OCI-LY7 (cell line): Measurements from ENCODE around the gene PRF1. TPM values are rescaled to one million over a fixed set of nuclear protein-coding genes. Genes with fewer than 3 reads are reported as not detected.
"Not testable (repeated sequence)": the region's sequence is repeated elsewhere in the genome, so short reads cannot be mapped to it uniquely, and the experiment has no call there.

Experiments used
- BruUV-seq: library from RNA; stranded (reverse); fragments of 400-500 nt; replicated peaks from 2 replicates; lab custom pipeline; 2021; lab: Mats Ljungman, UMichigan
- CTCF ChIA-PET: fragments of 300-600 bp; sonication (Branson Sonifier 250); formaldehyde crosslinking; loops from one replicate; lab custom pipeline; 2022; ENCODE audit warnings: antibody characterized with exemption; ENCODE audit not compliant: unreplicated experiment; lab: Charles Lee
- POLR2A ChIA-PET: fragments of 300-600 bp; sonication (Branson Sonifier 250); formaldehyde crosslinking; loops from one replicate; lab custom pipeline; 2022; ENCODE audit warnings: antibody characterized with exemption; lab: Charles Lee
- DNase-seq: peaks from one replicate; pipeline ENCODE4 v3.0.0-alpha.2; 2015; ENCODE audit warnings: low spot score
- H2AFZ ChIP-seq: fragments of 200-600 bp; sonication (generic), shearing (Covaris generic); 2 replicates; pipeline ENCODE4 v1.6.1; 2014; ENCODE audit warnings: mild to moderate bottlenecking, antibody characterized with exemption, low read length, moderate library complexity
- H3K27ac ChIP-seq: fragments of 200-600 bp; sonication (generic); 2 replicates; pipeline ENCODE4 v1.5.1; 2014; ENCODE audit warnings: mixed run types, low read depth, mild to moderate bottlenecking, moderate library complexity, low read length, inconsistent platforms; ENCODE audit not compliant: poor library complexity, severe bottlenecking
- H3K36me3 ChIP-seq: fragments of 200-600 bp; sonication (generic); 2 replicates; pipeline ENCODE4 v1.6.1; 2014; ENCODE audit warnings: mild to moderate bottlenecking, antibody characterized with exemption, low read length, moderate library complexity, mixed read lengths; ENCODE audit not compliant: insufficient read depth
- H3K4me1 ChIP-seq: fragments of 200-600 bp; sonication (generic); 2 replicates; pipeline ENCODE4 v1.5.1; 2014; ENCODE audit warnings: mild to moderate bottlenecking, low read length; ENCODE audit not compliant: insufficient read depth, poor library complexity, severe bottlenecking
- H3K4me2 ChIP-seq: fragments of 200-600 bp; sonication (generic); 2 replicates; pipeline ENCODE4 v1.6.1; 2014; ENCODE audit warnings: mild to moderate bottlenecking, low read length
- H3K4me3 ChIP-seq: fragments of 200-600 bp; sonication (generic); 2 replicates; pipeline ENCODE4 v1.5.1; 2014; ENCODE audit warnings: mild to moderate bottlenecking, low read depth, low read length; ENCODE audit not compliant: poor library complexity, severe bottlenecking
- H3K79me2 ChIP-seq: fragments of 200-600 bp; sonication (generic); 2 replicates; pipeline ENCODE4 v1.6.1; 2016; ENCODE audit warnings: low read depth, mild to moderate bottlenecking, low read length, moderate library complexity, mixed read lengths; ENCODE audit not compliant: insufficient read depth
- H3K9me2 ChIP-seq: fragments of 200-600 bp; sonication (generic); 2 replicates; pipeline ENCODE4 v1.6.1; 2016; ENCODE audit warnings: mild to moderate bottlenecking, low read length, mixed read lengths; ENCODE audit not compliant: insufficient read depth
- H3K9me3 ChIP-seq: fragments of 200-600 bp; sonication (generic); 2 replicates; pipeline ENCODE4 v1.6.1; 2014; ENCODE audit warnings: mild to moderate bottlenecking, mixed run types, low read length, mixed read lengths
- H4K20me1 ChIP-seq: fragments of 200-600 bp; sonication (generic); 2 replicates; pipeline ENCODE4 v1.6.1; 2014; ENCODE audit warnings: mild to moderate bottlenecking, antibody characterized with exemption, low read length, moderate library complexity, mixed read lengths; ENCODE audit not compliant: insufficient read depth
- EZH2phosphoT487 ChIP-seq: fragments of 200-600 bp; sonication (generic); IDR thresholded peaks from 2 replicates; pipeline ENCODE4 v1.6.1; 2018; ENCODE audit warnings: low read depth, borderline replicate concordance, mild to moderate bottlenecking, mixed run types, antibody characterized with exemption, low read length, moderate library complexity, mixed read lengths
- intact Hi-C: fragments of 100-400 bp; cut with micrococcal nuclease; formaldehyde crosslinking; loops from one replicate; pipeline ENCODE4 v1.10.0; 2022; ENCODE audit not compliant: unreplicated experiment
- total RNA-seq, 2 experiments: library from RNA; depleted of rRNA in 1 of 2; stranded (reverse); fragments of >200 nt in 1 of 2; shearing (Covaris generic) in 1 of 2; gene quantifications; 2 replicates each; pipeline ENCODE4 v1.2.3, GENCODE V29; 2014 to 2022
- TF ChIP-seq, protein P1 (sequence below): fragments of 200-600 bp; sonication (generic); conservative IDR thresholded peaks from 2 replicates; pipeline ENCODE4 v1.5.1; 2014; ENCODE audit warnings: mild to moderate bottlenecking, antibody characterized with exemption, low read length, moderate library complexity, mixed read lengths

PRF1 gene
- total RNA-seq, 2 experiments from 2014 or later: 5.8 to 7.0 TPM

DNA sequence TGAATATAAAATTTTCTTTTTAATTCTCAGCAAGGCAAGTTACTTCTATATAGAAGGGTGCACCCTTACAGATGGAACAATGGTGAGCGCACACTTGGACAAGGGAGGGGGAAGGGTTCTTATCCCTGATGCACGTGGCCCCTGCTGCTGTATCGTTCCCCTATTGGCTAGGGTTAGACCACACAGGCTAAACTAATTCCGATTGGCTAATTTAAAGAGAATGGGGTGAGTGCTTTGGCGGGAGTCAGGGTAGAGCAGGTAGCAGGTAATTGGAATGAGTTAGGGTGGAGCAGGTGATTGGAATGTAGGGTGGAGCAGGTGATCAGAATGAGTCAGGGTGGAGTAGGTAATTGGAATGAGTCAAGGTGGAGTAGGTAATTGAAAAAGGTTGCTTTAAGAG, 32.0 kb upstream of the PRF1 start:
- BruUV-seq, H3K4me1 ChIP-seq, H3K79me2 ChIP-seq, H3K4me3 ChIP-seq, H2AFZ ChIP-seq, intact Hi-C loops, H4K20me1 ChIP-seq, DNase-seq, H3K36me3 ChIP-seq, H3K4me2 ChIP-seq, CTCF ChIA-PET, POLR2A ChIA-PET, H3K9me2 ChIP-seq, H3K9me3 ChIP-seq, H3K27ac ChIP-seq: not testable (repeated sequence)

DNA sequence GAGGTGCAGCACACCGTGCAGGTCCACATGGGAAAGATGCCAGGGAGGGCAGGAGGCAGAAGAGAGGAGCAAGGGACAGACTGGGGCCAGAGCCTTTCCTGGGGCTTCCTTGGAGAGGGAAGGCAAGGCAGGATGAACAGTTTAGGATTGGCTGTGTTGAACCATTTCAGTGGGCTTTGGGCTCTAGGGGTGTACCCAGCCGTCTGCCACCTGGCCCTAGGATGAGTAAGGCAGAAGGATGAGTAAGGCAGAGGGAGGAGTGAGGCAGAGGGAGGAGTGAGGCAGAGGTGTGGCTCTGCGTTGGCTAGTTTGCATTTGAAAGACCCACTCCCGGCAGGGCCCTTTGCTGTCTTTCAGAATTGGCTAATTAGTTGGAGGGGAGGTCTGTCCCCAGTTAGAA, 31.5 kb upstream of the PRF1 start:
- Histone ChIP-seq H2AFZ (no peak overlapping the region), H3K4me2 (no peak overlapping the region), H3K4me3 (no peak overlapping the region), H3K9me2 (0 out of 2 replicates have a peak, but pooled peaks cover 6% of the 10 kb centered on the region), H3K27ac (no peak overlapping the region), H4K20me1 (no peaks in the 10 kb centered on the region), H3K79me2 (no peaks in the 10 kb centered on the region), H3K36me3 (no peaks in the 10 kb centered on the region), H3K4me1 (no peaks in the 10 kb centered on the region), H3K9me3 (peaks cover 7% of the 10 kb centered on the region; the same call in 1 of the 2 replicates)
- POLR2A ChIA-PET: no interaction called here
- DNase-seq: no peak
- no TSS peak for BruUV-seq
- intact Hi-C loops: no loop called here
- no peak for TF ChIP-seq EZH2phosphoT487
- TF ChIP-seq, protein P1, sequence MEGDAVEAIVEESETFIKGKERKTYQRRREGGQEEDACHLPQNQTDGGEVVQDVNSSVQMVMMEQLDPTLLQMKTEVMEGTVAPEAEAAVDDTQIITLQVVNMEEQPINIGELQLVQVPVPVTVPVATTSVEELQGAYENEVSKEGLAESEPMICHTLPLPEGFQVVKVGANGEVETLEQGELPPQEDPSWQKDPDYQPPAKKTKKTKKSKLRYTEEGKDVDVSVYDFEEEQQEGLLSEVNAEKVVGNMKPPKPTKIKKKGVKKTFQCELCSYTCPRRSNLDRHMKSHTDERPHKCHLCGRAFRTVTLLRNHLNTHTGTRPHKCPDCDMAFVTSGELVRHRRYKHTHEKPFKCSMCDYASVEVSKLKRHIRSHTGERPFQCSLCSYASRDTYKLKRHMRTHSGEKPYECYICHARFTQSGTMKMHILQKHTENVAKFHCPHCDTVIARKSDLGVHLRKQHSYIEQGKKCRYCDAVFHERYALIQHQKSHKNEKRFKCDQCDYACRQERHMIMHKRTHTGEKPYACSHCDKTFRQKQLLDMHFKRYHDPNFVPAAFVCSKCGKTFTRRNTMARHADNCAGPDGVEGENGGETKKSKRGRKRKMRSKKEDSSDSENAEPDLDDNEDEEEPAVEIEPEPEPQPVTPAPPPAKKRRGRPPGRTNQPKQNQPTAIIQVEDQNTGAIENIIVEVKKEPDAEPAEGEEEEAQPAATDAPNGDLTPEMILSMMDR: no peak
- CTCF ChIA-PET: no interaction called here

- H3K4me1 ChIP-seq, DNase-seq, H4K20me1 ChIP-seq, H3K79me2 ChIP-seq, H3K27ac ChIP-seq, H2AFZ ChIP-seq, CTCF ChIA-PET, H3K9me2 ChIP-seq, H3K36me3 ChIP-seq, H3K4me2 ChIP-seq, intact Hi-C loops, BruUV-seq, H3K4me3 ChIP-seq: not testable (repeated sequence)
- peaks cover 17% of the 10 kb centered on the region; the same call in 1 of the 2 replicates for H3K9me3 ChIP-seq
- POLR2A ChIA-PET: interaction anchor here (0.6 to 0.7 kb wide), 2 partner anchors 204 to 314 kb away, joined by 3 to 4 read pairs; no protein-coding TSS in a partner anchor
Measured at GRCh38 chr10:70631735-70632134, 29.2 kb upstream of the PRF1 start.

DNA sequence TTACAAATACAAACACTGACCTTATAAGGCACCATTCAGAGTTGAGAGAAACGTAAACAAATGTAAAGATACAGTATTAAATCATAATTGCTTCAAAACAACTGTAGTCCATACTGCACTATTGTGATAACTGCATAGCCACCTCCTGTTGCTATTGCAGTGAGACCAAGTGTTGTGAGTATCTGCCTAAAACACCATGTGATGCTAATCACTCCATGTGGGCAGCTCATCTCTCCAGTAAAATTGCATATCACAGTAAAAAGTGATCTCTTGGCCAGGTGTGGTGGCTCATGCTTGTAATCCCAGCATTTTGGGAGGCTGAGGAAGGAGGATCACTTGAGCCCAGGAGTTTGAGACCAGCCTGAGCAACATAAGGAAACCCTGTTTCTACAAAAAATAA, 26.8 kb upstream of the PRF1 start:
- Histone ChIP-seq H3K27ac (no peak overlapping the region), H4K20me1 (no peaks in the 10 kb centered on the region), H3K9me2 (no peaks in the 10 kb centered on the region), H3K79me2 (no peaks in the 10 kb centered on the region), H3K4me3 (no peak overlapping the region), H2AFZ (no peak overlapping the region), H3K9me3 (peaks cover 17% of the 10 kb centered on the region; the same call in 1 of the 2 replicates), H3K4me2 (no peak overlapping the region), H3K4me1 (no peaks in the 10 kb centered on the region), H3K36me3 (no peaks in the 10 kb centered on the region)
- TF ChIP-seq EZH2phosphoT487: no peak
- TF ChIP-seq, protein P1: no peak
- POLR2A ChIA-PET: no interaction called here
- CTCF ChIA-PET: no interaction called here
- no TSS peak for BruUV-seq
- intact Hi-C loops: loop anchor here (10.0 kb wide), 1 partner anchor 125 kb away; no protein-coding TSS in a partner anchor
- no peak for DNase-seq
